ENCODE measurements around the gene TBL2.

The TBL2 gene

GRCh38 chr7:73606801-73607691 lies 28.7 kb upstream of the TBL2 start:
- Histone ChIP-seq H3K36me3 (replicated peaks; ENCODE audit: low read depth, low read length) (no peaks in the 10 kb centered on the region), H3K27me3 (ENCODE audit: low read depth, low read length) (no peaks in the 10 kb centered on the region), H3K4me3 (ENCODE audit: low read length) (no peak overlapping the region), H3K9me3 (ENCODE audit: insufficient read depth, low read length) (no peaks in the 10 kb centered on the region), H4K20me1 (ENCODE audit: insufficient read depth, low read length) (no peaks in the 10 kb centered on the region), H3K27ac (ENCODE audit: low read length) (no peak overlapping the region), H3K4me2 (ENCODE audit: low read length) (peak overlapping the region; percentile 33), H3K79me2 (ENCODE audit: low read length) (no peaks in the 10 kb centered on the region), H3K4me1 (ENCODE audit: low read length) (no peaks in the 10 kb centered on the region), H2AFZ (ENCODE audit: low read depth, low read length) (peak overlapping the region; percentile 31; the same call in 1 of the 2 replicates), H3K9ac (ENCODE audit: low read length) (no peak overlapping the region)
- TF ChIP-seq, protein P1, sequence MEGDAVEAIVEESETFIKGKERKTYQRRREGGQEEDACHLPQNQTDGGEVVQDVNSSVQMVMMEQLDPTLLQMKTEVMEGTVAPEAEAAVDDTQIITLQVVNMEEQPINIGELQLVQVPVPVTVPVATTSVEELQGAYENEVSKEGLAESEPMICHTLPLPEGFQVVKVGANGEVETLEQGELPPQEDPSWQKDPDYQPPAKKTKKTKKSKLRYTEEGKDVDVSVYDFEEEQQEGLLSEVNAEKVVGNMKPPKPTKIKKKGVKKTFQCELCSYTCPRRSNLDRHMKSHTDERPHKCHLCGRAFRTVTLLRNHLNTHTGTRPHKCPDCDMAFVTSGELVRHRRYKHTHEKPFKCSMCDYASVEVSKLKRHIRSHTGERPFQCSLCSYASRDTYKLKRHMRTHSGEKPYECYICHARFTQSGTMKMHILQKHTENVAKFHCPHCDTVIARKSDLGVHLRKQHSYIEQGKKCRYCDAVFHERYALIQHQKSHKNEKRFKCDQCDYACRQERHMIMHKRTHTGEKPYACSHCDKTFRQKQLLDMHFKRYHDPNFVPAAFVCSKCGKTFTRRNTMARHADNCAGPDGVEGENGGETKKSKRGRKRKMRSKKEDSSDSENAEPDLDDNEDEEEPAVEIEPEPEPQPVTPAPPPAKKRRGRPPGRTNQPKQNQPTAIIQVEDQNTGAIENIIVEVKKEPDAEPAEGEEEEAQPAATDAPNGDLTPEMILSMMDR (IDR thresholded peaks at IDR 0.05; ENCODE audit: low read depth, low read length) = peak; percentile 98
- no peak for TF ChIP-seq EZH2phosphoT487 (IDR thresholded peaks at IDR 0.05; ENCODE audit: low read depth)

DNA sequence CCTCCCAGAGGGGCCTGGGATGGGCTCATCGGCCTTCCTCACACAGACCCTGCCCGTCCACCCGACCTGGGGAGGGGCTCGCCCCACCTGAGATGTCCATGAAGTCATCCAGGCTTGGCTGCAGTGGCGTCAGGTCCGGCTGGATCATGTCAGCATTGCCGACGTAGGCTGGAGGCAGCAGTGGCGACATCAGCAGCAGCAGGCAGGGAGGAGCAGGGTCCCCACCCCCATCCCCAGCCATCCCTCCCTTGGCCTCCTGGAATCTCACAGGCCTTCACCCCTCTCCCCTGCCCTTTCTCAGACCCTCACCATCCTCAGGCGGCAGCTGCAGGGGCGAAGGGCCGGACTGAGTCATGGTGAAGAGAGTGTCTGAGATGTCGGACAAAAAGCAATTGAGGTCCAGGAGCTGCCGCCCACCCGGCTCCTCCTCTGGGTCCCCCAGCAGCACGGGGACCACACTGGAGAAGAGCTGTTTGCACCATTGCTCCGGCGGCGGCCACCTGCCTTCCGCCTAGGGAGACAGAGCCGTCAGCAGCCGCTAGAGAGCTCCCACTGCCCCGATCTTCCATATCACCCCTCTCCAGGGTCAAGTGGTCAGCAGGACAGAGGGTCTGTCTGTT lies 27.3 kb upstream of the TBL2 start:
- H2AFZ ChIP-seq (ENCODE audit: low read depth, low read length) = no peak overlapping the region
- H3K4me1 ChIP-seq (ENCODE audit: low read length) = no peaks in the 10 kb centered on the region
- H4K20me1 ChIP-seq (ENCODE audit: insufficient read depth, low read length) = no peaks in the 10 kb centered on the region
- no peaks in the 10 kb centered on the region for H3K27me3 ChIP-seq (ENCODE audit: low read depth, low read length)
- no peak overlapping the region for H3K27ac ChIP-seq (ENCODE audit: low read length)
- no peak overlapping the region for H3K4me3 ChIP-seq (ENCODE audit: low read length)
- no peak overlapping the region for H3K4me2 ChIP-seq (ENCODE audit: low read length)
- no peaks in the 10 kb centered on the region for H3K36me3 ChIP-seq (replicated peaks; ENCODE audit: low read depth, low read length)
- no peak for TF ChIP-seq EZH2phosphoT487 (IDR thresholded peaks at IDR 0.05; ENCODE audit: low read depth)
- TF ChIP-seq, protein P1 (IDR thresholded peaks at IDR 0.05; ENCODE audit: low read depth, low read length) = no peak
- H3K9ac ChIP-seq (ENCODE audit: low read length) = no peak overlapping the region
- H3K9me3 ChIP-seq (ENCODE audit: insufficient read depth, low read length) = no peaks in the 10 kb centered on the region
- H3K79me2 ChIP-seq (ENCODE audit: low read length) = no peaks in the 10 kb centered on the region

GRCh38 chr7:73602721-73603651 lies 24.6 kb upstream of the TBL2 start:
- no peak overlapping the region for H3K4me3 ChIP-seq (ENCODE audit: low read length)
- no peaks in the 10 kb centered on the region for H3K79me2 ChIP-seq (ENCODE audit: low read length)
- peaks cover 3% of the 10 kb centered on the region; the same call in 1 of the 2 replicates for H3K27me3 ChIP-seq (ENCODE audit: low read depth, low read length)
- H3K4me1 ChIP-seq (ENCODE audit: low read length) = no peaks in the 10 kb centered on the region
- H3K9me3 ChIP-seq (ENCODE audit: insufficient read depth, low read length) = no peaks in the 10 kb centered on the region
- no peaks in the 10 kb centered on the region for H3K36me3 ChIP-seq (replicated peaks; ENCODE audit: low read depth, low read length)
- no peaks in the 10 kb centered on the region for H4K20me1 ChIP-seq (ENCODE audit: insufficient read depth, low read length)
- H2AFZ ChIP-seq (ENCODE audit: low read depth, low read length) = no peak overlapping the region
- TF ChIP-seq, protein P1 (IDR thresholded peaks at IDR 0.05; ENCODE audit: low read depth, low read length) = no peak
- no peak for TF ChIP-seq EZH2phosphoT487 (IDR thresholded peaks at IDR 0.05; ENCODE audit: low read depth)
- H3K4me2 ChIP-seq (ENCODE audit: low read length) = no peak overlapping the region
- H3K27ac ChIP-seq (ENCODE audit: low read length) = no peak overlapping the region
- H3K9ac ChIP-seq (ENCODE audit: low read length) = no peak overlapping the region
